H1 (cell line): ENCODE results near the gene SEMA4C. TPM values are rescaled to one million over a fixed set of nuclear protein-coding genes. Genes with fewer than 3 reads are reported as not detected.

Experiments
- ATF2 ChIP-seq: IDR thresholded peaks from 2 replicates; pipeline ENCODE4 v1.6.1; 2012; ENCODE audit warnings: low read length, inconsistent platforms
- CHD7 ChIP-seq: fragments of 300-600 bp; sonication (generic); IDR thresholded peaks from 2 replicates; pipeline ENCODE4 v1.7.1; 2012; ENCODE audit warnings: low read length, moderate library complexity, mild to moderate bottlenecking, inconsistent platforms; ENCODE audit not compliant: insufficient replicate concordance
- EZH2 ChIP-seq: fragments of 200-600 bp; sonication (generic); IDR thresholded peaks from 2 replicates; pipeline ENCODE4 v1.7.1; 2012; ENCODE audit warnings: low read depth, mild to moderate bottlenecking, moderate library complexity, low read length, inconsistent platforms; ENCODE audit not compliant: severe bottlenecking
- GABPA ChIP-seq: IDR thresholded peaks from 2 replicates; pipeline ENCODE4 v1.6.1; 2011; ENCODE audit warnings: mild to moderate bottlenecking, low read length, moderate library complexity, borderline replicate concordance; ENCODE audit not compliant: insufficient read depth
- HDAC2 ChIP-seq, 2 experiments: fragments of 300-600 bp in 1 of 2; sonication (generic) in 1 of 2; IDR thresholded peaks; 2 replicates each; pipeline ENCODE4 v1.6.1; 2011 to 2012; ENCODE audit warnings: low read depth in 2 of 2, low read length in 2 of 2, mild to moderate bottlenecking in 2 of 2, moderate library complexity in 2 of 2, borderline replicate concordance in 1 of 2, inconsistent platforms in 1 of 2
- RBBP5 ChIP-seq: IDR thresholded peaks from 2 replicates; pipeline ENCODE4 v1.7.1; 2012; ENCODE audit warnings: low read depth, mild to moderate bottlenecking, inconsistent platforms, low read length, moderate library complexity, borderline replicate concordance
- TEAD4 ChIP-seq: IDR thresholded peaks from 2 replicates; pipeline ENCODE4 v1.6.1; 2012; ENCODE audit warnings: low read depth, low read length, inconsistent platforms, mixed read lengths
- polyA plus RNA-seq, 7 experiments: library from polyadenylated mRNA; depleted of rRNA in 3 of 7; stranded (reverse) in 5 of 7; unstranded in 2 of 7; fragments of >200 nt in 5 of 7; fragments of 200-250 nt in 2 of 7; gene quantifications; 1 replicate in 5 of 7; 2 replicates in 1 of 7; 4 replicates in 1 of 7; pipeline versions ENCODE4 v1.2.1 to v1.2.3, GENCODE V29; 2011 to 2013; ENCODE audit warnings: missing spikeins in 2 of 7, mixed read lengths in 2 of 7
- total RNA-seq: library from RNA; stranded (reverse); fragmentation: NEBNext Ultra II Directional; extraction: Animal tissue kit (Norgen Biotek cat#: 25700); gene quantifications from 2 replicates; pipeline ENCODE4 v1.2.1, GENCODE V29; 2021

SEMA4C gene
- total and polyA plus RNA-seq, 2 of the 8 experiments (the other 6 are each of a cell fraction or from before 2014, with no cell fraction given) = 47.5 to 67.3 TPM

DNA sequence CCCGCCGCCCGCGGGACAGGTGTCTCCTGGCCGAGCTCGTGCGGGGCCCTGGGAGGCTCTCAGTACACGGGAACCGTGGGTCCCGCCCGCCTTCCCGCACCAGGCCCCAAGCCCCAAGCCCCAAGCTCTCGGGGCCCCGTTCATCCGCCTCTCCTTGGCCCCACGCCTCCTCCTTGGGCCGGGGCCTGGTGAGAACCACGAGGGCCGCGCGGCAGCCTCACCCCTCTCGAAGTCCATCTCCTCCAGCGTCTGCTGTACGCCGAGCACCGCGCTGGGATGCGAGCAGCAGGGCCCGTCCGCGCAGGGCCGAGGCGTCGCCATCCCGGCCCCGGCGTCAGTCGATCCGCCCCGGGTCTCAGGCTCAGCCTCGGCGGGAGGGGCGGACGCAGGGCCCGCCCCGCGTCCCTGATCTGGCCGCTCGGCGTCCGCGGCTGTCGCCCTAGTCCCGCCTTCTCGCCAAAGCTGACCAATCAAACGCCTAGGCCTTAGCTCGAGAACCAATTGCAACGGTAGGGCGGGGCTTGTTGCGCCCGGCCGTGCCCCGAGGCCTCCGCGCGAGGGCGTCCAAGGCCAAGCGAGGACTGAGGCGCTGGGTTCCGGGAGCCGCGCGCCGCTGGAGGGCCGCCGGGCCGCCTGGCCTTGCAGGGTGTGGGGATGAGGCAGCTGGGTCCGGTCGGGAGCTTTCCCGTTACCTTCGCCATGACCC is 12.1 kb downstream of the SEMA4C start, which contains the start of gene ANKRD39 (continued):
- TF ChIP-seq RBBP5 (no peak), HDAC2 (IDR thresholded peaks at IDR 0.05; ENCODE audit: borderline replicate concordance in 1 of 2, low read depth in 2 of 2, low read length in 2 of 2) (no peak), TEAD4 (no peak), EZH2 (no peak), ATF2 (no peak), GABPA (peak; percentile 34; the same call in 1 of the 2 replicates), CHD7 (no peak)
